ENCODE measurements around the gene TNFSF13. TPM values are rescaled to one million over a fixed set of nuclear protein-coding genes. Genes with fewer than 3 reads are reported as not detected.

TNFSF13 gene, protein sequence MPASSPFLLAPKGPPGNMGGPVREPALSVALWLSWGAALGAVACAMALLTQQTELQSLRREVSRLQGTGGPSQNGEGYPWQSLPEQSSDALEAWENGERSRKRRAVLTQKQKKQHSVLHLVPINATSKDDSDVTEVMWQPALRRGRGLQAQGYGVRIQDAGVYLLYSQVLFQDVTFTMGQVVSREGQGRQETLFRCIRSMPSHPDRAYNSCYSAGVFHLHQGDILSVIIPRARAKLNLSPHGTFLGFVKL
- 1 to 10 TPM; 2.9 to 3.1 TPM for total RNA-seq
- total RNA-seq = 0.38 to 2.2 reads per million in 2 donors

DNA sequence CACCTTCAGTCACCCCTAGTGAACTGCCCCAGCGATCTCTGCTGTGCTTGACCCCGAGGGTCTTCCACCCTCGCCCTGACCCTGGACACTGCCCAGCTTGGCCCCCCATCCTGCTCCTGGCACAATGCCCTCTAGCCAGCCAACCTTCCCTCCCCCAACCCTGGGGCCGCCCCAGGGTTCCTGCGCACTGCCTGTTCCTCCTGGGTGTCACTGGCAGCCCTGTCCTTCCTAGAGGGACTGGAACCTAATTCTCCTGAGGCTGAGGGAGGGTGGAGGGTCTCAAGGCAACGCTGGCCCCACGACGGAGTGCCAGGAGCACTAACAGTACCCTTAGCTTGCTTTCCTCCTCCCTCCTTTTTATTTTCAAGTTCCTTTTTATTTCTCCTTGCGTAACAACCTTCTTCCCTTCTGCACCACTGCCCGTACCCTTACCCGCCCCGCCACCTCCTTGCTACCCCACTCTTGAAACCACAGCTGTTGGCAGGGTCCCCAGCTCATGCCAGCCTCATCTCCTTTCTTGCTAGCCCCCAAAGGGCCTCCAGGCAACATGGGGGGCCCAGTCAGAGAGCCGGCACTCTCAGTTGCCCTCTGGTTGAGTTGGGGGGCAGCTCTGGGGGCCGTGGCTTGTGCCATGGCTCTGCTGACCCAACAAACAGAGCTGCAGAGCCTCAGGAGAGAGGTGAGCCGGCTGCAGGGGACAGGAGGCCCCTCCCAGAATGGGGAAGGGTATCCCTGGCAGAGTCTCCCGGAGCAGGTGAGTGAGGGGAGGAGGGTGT, at the start of gene TNFSF13:
TSS of gene TNFSF13 (plus strand) at position 207 of the 776 bp plus-strand sequence. CDS start at position 497, 290 bp downstream.
- H3K9me3 ChIP-seq (ENCODE audit: control insufficient read depth, low read length, poor library complexity, severe bottlenecking) = no peaks in the 10 kb centered on the region
- H3K4me3 Mint-ChIP-seq = peak within 1 kb of the TSS; percentile 53
- DNase-seq (no peak), ATAC-seq (no peak)
- no peaks in the 10 kb centered on the region for H3K36me3 Mint-ChIP-seq (ENCODE audit: low read depth)
- H3K27me3 Mint-ChIP-seq = no peaks in the 10 kb centered on the region
- peaks cover 45% of the 10 kb centered on the region for H3K4me1 Mint-ChIP-seq
- peak within 1 kb of the TSS; percentile 47 for H3K27ac Mint-ChIP-seq

DNA sequence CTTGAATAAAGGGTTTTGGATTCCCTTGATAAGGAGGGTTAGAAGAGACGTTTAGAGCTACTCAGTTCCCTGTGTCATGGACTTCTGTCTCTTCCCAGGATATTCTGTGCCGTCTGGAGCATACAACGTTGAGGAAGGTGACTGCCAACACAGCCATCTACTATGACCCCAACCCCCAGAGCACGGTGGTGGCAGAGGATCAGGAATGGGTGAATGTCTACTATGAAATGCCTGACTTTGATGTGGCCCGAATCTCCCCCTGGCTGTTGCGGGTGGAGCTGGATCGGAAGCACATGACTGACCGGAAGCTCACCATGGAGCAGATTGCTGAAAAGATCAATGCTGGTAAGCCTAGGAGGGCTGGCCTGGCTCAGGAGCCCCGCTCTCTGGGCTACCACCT, 49.7 kb upstream of the TNFSF13 start:
- H3K27me3 Mint-ChIP-seq = no peaks in the 10 kb centered on the region
- H3K4me1 Mint-ChIP-seq = peaks cover 10% of the 10 kb centered on the region
- peaks cover 19% of the 10 kb centered on the region for H3K36me3 Mint-ChIP-seq (ENCODE audit: low read depth)
- ATAC-seq = no peak
- H3K4me3 Mint-ChIP-seq = peak overlapping the region; percentile 31
- DNase-seq = no peak
- no peaks in the 10 kb centered on the region for H3K9me3 ChIP-seq (ENCODE audit: control insufficient read depth, low read length, poor library complexity, severe bottlenecking)
- H3K27ac Mint-ChIP-seq = peak overlapping the region; percentile 16

DNA sequence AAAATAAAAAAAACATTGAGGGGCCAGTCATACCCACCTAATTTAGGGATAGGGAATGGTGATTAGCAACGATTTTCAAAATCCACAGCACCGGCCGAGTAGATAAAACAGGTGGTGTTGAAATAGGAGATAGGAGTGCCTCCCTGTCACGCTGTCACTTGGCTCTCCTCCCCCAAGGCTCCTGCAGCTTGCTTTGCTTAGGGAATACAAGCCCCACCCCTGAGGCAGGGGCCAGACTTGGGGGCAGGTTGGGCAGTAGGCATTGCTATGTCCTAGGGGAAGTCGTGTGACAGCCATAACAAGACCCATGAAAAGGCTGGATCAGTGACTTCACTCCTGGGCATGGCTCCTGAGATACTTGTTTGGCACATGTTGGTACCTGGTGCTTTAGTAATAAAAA, 48.6 kb upstream of the TNFSF13 start:
- no peaks in the 10 kb centered on the region for H3K9me3 ChIP-seq (ENCODE audit: control insufficient read depth, low read length, poor library complexity, severe bottlenecking)
- H3K27ac Mint-ChIP-seq = no peak overlapping the region
- H3K36me3 Mint-ChIP-seq (ENCODE audit: low read depth) = peaks cover 16% of the 10 kb centered on the region
- peaks cover 10% of the 10 kb centered on the region for H3K4me1 Mint-ChIP-seq
- no peak for ATAC-seq
- DNase-seq = no peak
- H3K4me3 Mint-ChIP-seq = no peak overlapping the region
- H3K27me3 Mint-ChIP-seq = no peaks in the 10 kb centered on the region

DNA sequence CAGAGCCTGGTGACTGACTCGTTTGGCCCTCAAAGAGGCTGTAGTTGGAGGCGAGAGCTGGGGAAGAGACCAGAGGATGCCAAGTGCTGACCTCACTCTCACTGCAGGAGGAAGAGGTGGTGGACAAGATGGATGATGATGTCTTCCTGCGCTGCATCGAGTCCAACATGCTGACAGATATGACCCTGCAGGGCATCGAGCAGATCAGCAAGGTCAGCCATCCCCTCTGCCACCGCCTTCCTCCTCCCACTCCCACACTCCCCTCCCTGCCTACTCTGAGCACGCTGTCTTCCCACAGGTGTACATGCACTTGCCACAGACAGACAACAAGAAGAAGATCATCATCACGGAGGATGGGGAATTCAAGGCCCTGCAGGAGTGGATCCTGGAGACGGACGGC, 47.4 kb upstream of the TNFSF13 start:
- peak; percentile 8 for ATAC-seq
- Mint-ChIP-seq H3K4me1 (peaks cover 10% of the 10 kb centered on the region), H3K36me3 (ENCODE audit: low read depth) (peaks cover 16% of the 10 kb centered on the region), H3K27me3 (no peaks in the 10 kb centered on the region), H3K27ac (peak overlapping the region; percentile 80), H3K4me3 (no peak overlapping the region)
- H3K9me3 ChIP-seq (ENCODE audit: control insufficient read depth, low read length, poor library complexity, severe bottlenecking) = no peaks in the 10 kb centered on the region
- no peak for DNase-seq

DNA sequence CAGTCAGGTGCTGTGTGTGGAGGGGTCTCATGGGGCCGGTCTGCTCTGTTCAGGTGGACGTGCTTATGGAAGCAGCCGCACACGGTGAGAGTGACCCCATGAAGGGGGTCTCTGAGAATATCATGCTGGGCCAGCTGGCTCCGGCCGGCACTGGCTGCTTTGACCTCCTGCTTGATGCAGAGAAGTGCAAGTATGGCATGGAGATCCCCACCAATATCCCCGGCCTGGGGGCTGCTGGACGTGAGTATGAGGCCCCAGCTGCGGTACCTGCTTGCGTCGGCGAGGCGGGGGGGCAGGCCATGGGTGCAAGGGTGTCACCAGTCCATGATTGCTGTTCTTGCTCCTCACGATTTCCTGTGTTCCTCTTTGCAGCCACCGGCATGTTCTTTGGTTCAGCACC, 46.4 kb upstream of the TNFSF13 start:
- DNase-seq (no peak), ATAC-seq (peak; percentile 4)
- H3K27ac Mint-ChIP-seq = peak overlapping the region; percentile 80
- H3K4me3 Mint-ChIP-seq = peak overlapping the region; percentile 47
- no peaks in the 10 kb centered on the region for H3K27me3 Mint-ChIP-seq
- H3K9me3 ChIP-seq (ENCODE audit: control insufficient read depth, low read length, poor library complexity, severe bottlenecking) = no peaks in the 10 kb centered on the region
- peaks cover 10% of the 10 kb centered on the region for H3K4me1 Mint-ChIP-seq
- H3K36me3 Mint-ChIP-seq (ENCODE audit: low read depth) = peaks cover 16% of the 10 kb centered on the region

DNA sequence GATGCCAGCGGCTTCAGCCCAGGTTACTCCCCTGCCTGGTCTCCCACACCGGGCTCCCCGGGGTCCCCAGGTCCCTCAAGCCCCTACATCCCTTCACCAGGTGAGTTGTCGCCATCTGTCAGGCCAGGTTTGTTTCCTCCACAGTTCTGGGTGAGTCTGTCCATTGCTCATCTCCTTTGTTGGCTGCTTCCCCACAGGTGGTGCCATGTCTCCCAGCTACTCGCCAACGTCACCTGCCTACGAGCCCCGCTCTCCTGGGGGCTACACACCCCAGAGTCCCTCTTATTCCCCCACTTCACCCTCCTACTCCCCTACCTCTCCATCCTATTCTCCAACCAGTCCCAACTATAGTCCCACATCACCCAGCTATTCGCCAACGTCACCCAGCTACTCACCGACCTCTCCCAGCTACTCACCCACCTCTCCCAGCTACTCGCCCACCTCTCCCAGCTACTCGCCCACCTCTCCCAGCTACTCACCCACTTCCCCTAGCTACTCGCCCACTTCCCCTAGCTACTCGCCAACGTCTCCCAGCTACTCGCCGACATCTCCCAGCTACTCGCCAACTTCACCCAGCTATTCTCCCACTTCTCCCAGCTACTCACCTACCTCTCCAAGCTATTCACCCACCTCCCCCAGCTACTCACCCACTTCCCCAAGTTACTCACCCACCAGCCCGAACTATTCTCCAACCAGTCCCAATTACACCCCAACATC, 45.6 kb upstream of the TNFSF13 start:
- H3K4me3 Mint-ChIP-seq = peak overlapping the region; percentile 78
- H3K36me3 Mint-ChIP-seq (ENCODE audit: low read depth) = peaks cover 16% of the 10 kb centered on the region
- H3K4me1 Mint-ChIP-seq = peaks cover 10% of the 10 kb centered on the region
- H3K9me3 ChIP-seq (ENCODE audit: control insufficient read depth, low read length, poor library complexity, severe bottlenecking) = no peaks in the 10 kb centered on the region
- peak overlapping the region; percentile 80 for H3K27ac Mint-ChIP-seq
- ATAC-seq (no peak), DNase-seq (no peak)
- no peaks in the 10 kb centered on the region for H3K27me3 Mint-ChIP-seq

DNA sequence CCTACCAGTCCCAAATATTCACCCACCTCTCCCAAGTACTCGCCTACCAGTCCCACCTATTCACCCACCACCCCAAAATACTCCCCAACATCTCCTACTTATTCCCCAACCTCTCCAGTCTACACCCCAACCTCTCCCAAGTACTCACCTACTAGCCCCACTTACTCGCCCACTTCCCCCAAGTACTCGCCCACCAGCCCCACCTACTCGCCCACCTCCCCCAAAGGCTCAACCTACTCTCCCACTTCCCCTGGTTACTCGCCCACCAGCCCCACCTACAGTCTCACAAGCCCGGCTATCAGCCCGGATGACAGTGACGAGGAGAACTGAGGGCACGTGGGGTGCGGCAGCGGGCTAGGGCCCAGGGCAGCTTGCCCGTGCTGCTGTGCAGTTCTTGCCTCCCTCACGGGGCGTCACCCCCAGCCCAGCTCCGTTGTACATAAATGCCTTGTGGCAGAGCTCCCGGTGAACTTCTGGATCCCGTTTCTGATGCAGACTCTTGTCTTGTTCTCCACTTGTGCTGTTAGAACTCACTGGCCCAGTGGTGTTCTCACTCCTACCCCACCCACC, 44.6 kb upstream of the TNFSF13 start:
- Mint-ChIP-seq H3K4me1 (peaks cover 10% of the 10 kb centered on the region), H3K27ac (peak overlapping the region; percentile 80), H3K4me3 (peak overlapping the region; percentile 78), H3K27me3 (no peaks in the 10 kb centered on the region), H3K36me3 (ENCODE audit: low read depth) (peaks cover 16% of the 10 kb centered on the region)
- ATAC-seq = peak; percentile 4
- no peaks in the 10 kb centered on the region for H3K9me3 ChIP-seq (ENCODE audit: control insufficient read depth, low read length, poor library complexity, severe bottlenecking)
- no peak for DNase-seq

DNA sequence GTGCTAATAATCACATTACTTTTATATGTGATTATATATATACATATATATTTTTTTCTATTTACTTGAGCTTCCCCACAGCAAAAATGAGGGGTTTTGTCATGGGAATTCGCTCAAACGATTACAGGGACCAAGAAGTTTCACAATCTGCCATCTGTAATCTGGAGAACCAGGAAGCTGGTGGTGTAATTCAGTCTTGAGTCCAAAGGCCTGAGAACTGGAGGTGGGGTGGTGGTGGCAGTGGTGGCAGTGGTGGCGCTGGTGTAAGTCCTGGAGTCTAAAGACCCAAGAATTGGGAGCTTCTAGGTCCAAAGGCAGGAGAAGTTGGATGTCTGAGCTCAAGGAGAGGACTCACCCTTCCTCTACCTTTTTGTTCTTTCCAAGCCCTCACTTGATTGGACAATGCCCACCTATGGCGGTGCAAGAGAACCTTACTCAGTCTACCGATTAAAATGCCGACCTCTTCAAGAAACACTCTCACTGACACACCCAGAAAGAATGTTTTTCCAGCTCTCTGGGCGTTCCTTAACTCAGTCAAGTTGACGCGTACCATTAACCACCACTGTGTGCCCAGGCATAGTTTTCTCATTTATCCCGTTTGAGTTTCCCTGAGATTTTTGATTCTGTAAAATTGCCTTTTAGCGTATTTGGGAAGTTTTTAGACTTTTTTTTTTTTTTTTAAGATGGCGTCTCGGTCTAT, 42.5 kb upstream of the TNFSF13 start:
- Mint-ChIP-seq H3K4me1 (peaks cover 8% of the 10 kb centered on the region), H3K27ac (peak overlapping the region; percentile 80)
- no peak for ATAC-seq

DNA sequence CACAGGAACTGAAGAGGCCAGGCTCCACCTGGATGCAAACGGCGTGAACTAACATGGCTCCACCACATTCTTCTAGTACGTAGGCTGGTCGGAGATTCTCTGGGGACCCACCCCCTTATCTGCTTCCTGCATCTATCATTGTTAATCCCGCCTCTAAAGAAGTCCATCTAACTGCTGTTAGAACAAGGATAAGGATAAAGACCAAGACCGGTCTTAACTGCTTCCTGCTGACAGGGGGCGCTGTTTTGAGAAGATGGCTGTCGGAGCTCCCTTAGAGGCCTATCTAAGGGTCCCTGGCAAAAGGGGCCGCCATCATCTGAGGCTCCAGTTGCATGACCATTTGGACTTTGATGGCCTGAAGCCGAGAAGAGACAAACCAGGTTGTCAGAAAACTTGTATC, 35.5 kb upstream of the TNFSF13 start:
- Mint-ChIP-seq H3K4me3 (no peak overlapping the region), H3K27me3 (no peaks in the 10 kb centered on the region), H3K27ac (peak overlapping the region; percentile 83), H3K4me1 (peaks cover 3% of the 10 kb centered on the region), H3K36me3 (ENCODE audit: low read depth) (no peaks in the 10 kb centered on the region)
- DNase-seq (peak in 2 of 3 donors; percentile 32 to 47), ATAC-seq (peak; percentile 68)
- no peaks in the 10 kb centered on the region for H3K9me3 ChIP-seq (ENCODE audit: control insufficient read depth, low read length, poor library complexity, severe bottlenecking)

More for the DNA sequence above, 42.5 kb upstream of the TNFSF13 start:
- no peak overlapping the region for H3K4me3 Mint-ChIP-seq
- H3K27me3 Mint-ChIP-seq = no peaks in the 10 kb centered on the region
- H3K9me3 ChIP-seq (ENCODE audit: control insufficient read depth, low read length, poor library complexity, severe bottlenecking) = no peaks in the 10 kb centered on the region
- H3K36me3 Mint-ChIP-seq (ENCODE audit: low read depth) = peaks cover 12% of the 10 kb centered on the region
- no peak for DNase-seq

DNA sequence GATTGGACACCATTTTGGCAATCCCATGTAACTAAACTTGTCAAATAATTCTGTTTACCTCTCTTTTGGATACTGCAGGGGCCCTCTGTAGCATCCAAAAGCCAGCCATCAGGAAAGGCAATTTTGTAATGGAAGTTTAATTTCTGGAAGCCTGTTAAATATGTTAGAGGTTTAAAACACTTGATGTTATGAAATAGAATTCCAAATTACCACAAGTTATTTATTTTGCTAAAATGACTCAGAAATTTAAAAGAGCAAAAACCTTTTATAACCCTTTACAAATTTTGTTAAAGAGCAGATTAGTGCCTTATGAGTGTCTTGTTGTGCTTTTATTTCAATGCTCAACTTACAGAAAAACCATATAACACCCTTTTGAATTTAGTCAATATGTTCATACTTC, 29.7 kb upstream of the TNFSF13 start:
- H3K27ac Mint-ChIP-seq = no peak overlapping the region
- H3K9me3 ChIP-seq (ENCODE audit: control insufficient read depth, low read length, poor library complexity, severe bottlenecking) = no peaks in the 10 kb centered on the region
- no peaks in the 10 kb centered on the region for H3K36me3 Mint-ChIP-seq (ENCODE audit: low read depth)
- H3K27me3 Mint-ChIP-seq = no peaks in the 10 kb centered on the region
- DNase-seq (no peak), ATAC-seq (no peak)
- no peaks in the 10 kb centered on the region for H3K4me1 Mint-ChIP-seq
- no peak overlapping the region for H3K4me3 Mint-ChIP-seq

DNA sequence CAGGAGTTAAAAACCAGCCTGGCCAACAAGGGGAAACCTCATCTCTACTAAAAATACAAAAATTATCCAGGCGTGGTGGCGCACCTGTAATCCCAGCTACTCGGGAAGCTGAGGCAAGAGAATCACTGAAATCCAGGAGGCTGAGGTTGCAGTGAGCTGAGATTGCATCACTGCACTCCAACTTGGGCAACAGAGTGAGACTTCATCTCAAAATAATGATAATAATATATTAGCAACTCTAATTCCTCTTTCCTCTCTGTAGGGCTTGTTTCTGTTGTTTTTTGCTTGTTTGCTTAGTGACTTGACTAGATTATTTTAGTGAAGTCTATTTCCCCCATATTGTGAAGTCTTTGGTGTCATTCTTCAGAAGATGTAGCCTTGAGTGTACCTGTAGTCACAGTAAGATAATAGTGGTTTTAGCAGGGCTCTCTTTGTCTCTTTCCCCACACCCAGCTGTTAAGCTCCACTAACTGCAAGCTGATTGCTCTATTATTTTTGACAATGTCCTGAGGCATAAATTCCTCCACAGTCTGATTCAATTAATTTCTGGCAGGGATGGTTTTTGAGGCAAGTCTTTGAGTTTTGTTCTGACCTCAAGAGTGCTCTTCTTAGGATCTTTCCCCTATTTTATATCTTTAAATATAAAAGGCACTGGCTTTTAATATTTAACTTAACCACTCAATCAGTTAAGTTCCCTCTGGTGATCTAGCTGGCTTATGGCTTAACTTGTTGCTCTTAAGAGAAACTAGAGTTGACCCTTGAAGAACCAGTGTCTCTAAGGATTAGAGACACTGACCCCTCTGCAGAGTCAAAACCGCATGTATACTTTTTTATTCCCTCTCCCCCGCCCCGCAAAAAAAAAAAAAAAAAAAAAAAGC, 28.3 kb upstream of the TNFSF13 start:
- ATAC-seq (no peak), DNase-seq (no peak)
- Mint-ChIP-seq H3K27me3 (no peaks in the 10 kb centered on the region), H3K36me3 (ENCODE audit: low read depth) (no peaks in the 10 kb centered on the region), H3K4me3 (no peak overlapping the region), H3K27ac (no peak overlapping the region), H3K4me1 (no peaks in the 10 kb centered on the region)
- no peaks in the 10 kb centered on the region for H3K9me3 ChIP-seq (ENCODE audit: control insufficient read depth, low read length, poor library complexity, severe bottlenecking)

DNA sequence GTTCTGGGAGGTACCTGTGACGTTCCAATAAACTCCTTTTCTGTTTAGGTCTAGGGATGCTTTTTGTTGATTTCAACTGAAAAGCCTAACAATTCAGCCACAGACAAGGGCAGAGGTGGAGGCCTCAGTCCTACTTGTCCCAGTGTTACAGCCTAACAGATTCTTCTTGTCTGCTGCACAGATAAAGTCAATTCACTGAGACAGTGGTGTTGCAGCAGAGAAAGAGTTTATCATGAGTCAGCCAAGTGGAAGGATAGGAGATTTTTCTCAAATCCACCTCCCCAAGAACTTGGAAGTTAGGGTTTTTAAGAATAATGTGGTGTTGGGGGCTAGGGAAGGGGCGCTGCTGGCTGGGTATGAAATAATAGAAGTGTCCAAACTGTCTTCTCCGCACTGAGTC, 20.5 kb upstream of the TNFSF13 start:
- no peak for DNase-seq
- H3K27me3 Mint-ChIP-seq = no peaks in the 10 kb centered on the region
- no peak overlapping the region for H3K27ac Mint-ChIP-seq
- no peak overlapping the region for H3K4me3 Mint-ChIP-seq
- H3K36me3 Mint-ChIP-seq (ENCODE audit: low read depth) = no peaks in the 10 kb centered on the region
- H3K4me1 Mint-ChIP-seq = peaks cover 2% of the 10 kb centered on the region
- ATAC-seq = no peak
- H3K9me3 ChIP-seq (ENCODE audit: control insufficient read depth, low read length, poor library complexity, severe bottlenecking) = no peaks in the 10 kb centered on the region
